Activated CD8-positive, alpha-beta memory T cell treated with anti-CD3 and anti-CD28 coated beads for 1 hour (primary cell): ENCODE results near the gene TMSB4X.
"Not testable (repeated sequence)": the region's sequence is repeated elsewhere in the genome, so short reads cannot be mapped to it uniquely, and the experiment has no call there.

Experiments used
- DNase-seq, 2 donors: peaks; one replicate each; pipeline ENCODE4 v3.0.0-alpha.2; 2020; ENCODE audit warnings: low read depth in 1 of 2; ENCODE audit errors: extremely low read depth in 1 of 2

Gene TMSB4X

GRCh38 chrX:12974305-12974795, 560 bp upstream of the TMSB4X start:
- no peak for DNase-seq

- no peak for DNase-seq
Measured at GRCh38 chrX:12975670-12975965, 708 bp downstream of the TMSB4X start.

GRCh38 chrX:12975991-12976558, 1.2 kb downstream of the TMSB4X start:
- DNase-seq: no peak

- DNase-seq: not testable (repeated sequence)
Measured at GRCh38 chrX:12976819-12977732, 2.2 kb downstream of the TMSB4X start.

GRCh38 chrX:12977761-12978204, 2.9 kb downstream of the TMSB4X start:
- no peak for DNase-seq

- DNase-seq: no peak
Measured at GRCh38 chrX:12978205-12979025, 3.5 kb downstream of the TMSB4X start.

GRCh38 chrX:12979026-12979607, 4.2 kb downstream of the TMSB4X start:
- no peak for DNase-seq

- DNase-seq: no peak
Measured at GRCh38 chrX:12979616-12980015, 4.7 kb downstream of the TMSB4X start.

- not testable (repeated sequence) for DNase-seq
Measured at GRCh38 chrX:12980039-12980438, 5.1 kb downstream of the TMSB4X start.

- no peak for DNase-seq
Measured at GRCh38 chrX:12981880-12982279, 7.0 kb downstream of the TMSB4X start.

GRCh38 chrX:12984603-12985319, 9.9 kb downstream of the TMSB4X start:
- no peak for DNase-seq

GRCh38 chrX:12985331-12985730, 10.4 kb downstream of the TMSB4X start:
- no peak for DNase-seq

- DNase-seq: no peak
Measured at GRCh38 chrX:12986164-12986779, 11.4 kb downstream of the TMSB4X start.

GRCh38 chrX:12986886-12987285, 12.0 kb downstream of the TMSB4X start:
- DNase-seq: no peak

GRCh38 chrX:12987340-12987739, 12.4 kb downstream of the TMSB4X start:
- no peak for DNase-seq

- no peak for DNase-seq
Measured at GRCh38 chrX:12987900-12988594, 13.1 kb downstream of the TMSB4X start.

- no peak for DNase-seq
Measured at GRCh38 chrX:12988797-12989196, 13.9 kb downstream of the TMSB4X start.

GRCh38 chrX:12989461-12989860, 14.6 kb downstream of the TMSB4X start:
- DNase-seq: no peak

- DNase-seq: no peak
Measured at GRCh38 chrX:12991575-12991974, 16.7 kb downstream of the TMSB4X start.
